ENCODE data around the gene PDGFC.

PDGFC gene, protein sequence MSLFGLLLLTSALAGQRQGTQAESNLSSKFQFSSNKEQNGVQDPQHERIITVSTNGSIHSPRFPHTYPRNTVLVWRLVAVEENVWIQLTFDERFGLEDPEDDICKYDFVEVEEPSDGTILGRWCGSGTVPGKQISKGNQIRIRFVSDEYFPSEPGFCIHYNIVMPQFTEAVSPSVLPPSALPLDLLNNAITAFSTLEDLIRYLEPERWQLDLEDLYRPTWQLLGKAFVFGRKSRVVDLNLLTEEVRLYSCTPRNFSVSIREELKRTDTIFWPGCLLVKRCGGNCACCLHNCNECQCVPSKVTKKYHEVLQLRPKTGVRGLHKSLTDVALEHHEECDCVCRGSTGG

DNA sequence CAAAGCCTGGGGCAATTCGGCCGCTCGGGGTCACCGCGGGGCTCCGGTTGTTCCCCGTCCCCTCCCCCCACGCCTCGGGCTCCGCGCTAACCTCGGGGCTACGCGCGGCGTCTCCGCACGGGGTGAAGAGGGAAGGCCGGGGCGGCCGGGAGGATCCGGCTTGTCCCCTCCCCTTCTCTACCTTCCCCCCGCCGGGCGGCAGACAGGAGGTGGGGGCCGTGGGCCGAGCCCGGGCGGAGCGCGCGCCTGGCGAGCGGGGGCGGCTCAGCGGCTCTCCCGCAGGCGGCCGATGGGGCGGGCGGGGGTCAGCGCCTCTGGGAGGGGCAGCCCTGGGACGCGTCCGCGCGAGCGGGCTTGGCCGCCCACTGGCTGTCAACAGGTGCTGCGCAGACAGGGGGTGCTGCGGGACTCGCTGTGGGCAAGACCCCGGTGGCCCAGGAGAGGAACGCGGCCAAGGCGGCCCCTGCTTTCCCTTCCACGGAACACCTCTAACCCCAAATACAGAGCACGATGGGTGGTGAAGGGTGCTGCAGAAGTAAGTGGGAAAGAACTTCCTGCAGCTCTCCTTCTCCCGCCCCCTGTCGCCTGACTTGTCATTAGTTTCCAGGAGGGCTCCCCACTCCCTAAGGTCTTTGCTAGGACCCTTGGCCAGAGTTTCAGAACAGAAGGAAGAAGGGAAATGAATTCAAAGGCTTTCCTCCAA lies at the start of gene PDGFC:
Gene PDGFC (minus strand): TSS at position 124 of the 703 bp plus-strand sequence. CDS start 896 bp downstream, outside the sequence.
- DNase-seq (ENCODE audit: insufficient read length, low spot score): no peak
- FAIRE-seq: no peak

GRCh38 chr4:157020882-157021281 lies 49.3 kb upstream of the PDGFC start:
- FAIRE-seq (no peak), DNase-seq (ENCODE audit: insufficient read length, low spot score) (no peak)

- no peak for FAIRE-seq
Observed at GRCh38 chr4:157018920-157019490, 47.4 kb upstream of the PDGFC start.

GRCh38 chr4:157014621-157015591 lies 43.3 kb upstream of the PDGFC start:
- DNase-seq (ENCODE audit: insufficient read length, low spot score) (no peak), FAIRE-seq (no peak)

More at GRCh38 chr4:157018920-157019490, 47.4 kb upstream of the PDGFC start:
- no peak for DNase-seq (ENCODE audit: insufficient read length, low spot score)

DNA sequence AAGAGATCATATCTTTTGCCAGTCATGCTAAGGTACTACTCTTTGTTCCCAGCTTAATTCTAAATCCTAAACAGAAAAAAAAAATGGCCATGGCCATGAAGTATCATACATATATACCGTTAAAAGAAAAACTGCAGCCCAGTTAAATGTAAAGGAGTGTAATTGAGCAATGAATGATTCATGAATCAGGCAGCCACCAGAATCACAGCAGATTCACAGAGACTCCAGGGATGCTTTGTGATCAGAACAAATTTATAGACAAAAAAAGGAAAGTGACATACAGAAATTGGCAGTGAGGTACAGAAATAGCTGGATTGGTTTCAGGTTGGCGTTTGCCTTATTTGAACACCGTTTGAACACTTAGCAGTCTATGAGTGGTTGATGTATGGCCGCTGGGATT lies 42.1 kb upstream of the PDGFC start:
- FAIRE-seq: no peak

GRCh38 chr4:157012781-157013180 lies 41.2 kb upstream of the PDGFC start:
- no peak for DNase-seq (ENCODE audit: insufficient read length, low spot score)
- no peak for FAIRE-seq

More for the DNA sequence above, 42.1 kb upstream of the PDGFC start:
- no peak for DNase-seq (ENCODE audit: insufficient read length, low spot score)

GRCh38 chr4:157012296-157012695 lies 40.7 kb upstream of the PDGFC start:
- FAIRE-seq (no peak), DNase-seq (ENCODE audit: insufficient read length, low spot score) (no peak)

GRCh38 chr4:157010630-157011029 lies 39.0 kb upstream of the PDGFC start:
- DNase-seq (ENCODE audit: insufficient read length, low spot score) (no peak), FAIRE-seq (no peak)

GRCh38 chr4:157005831-157006230 lies 34.2 kb upstream of the PDGFC start:
- DNase-seq (ENCODE audit: insufficient read length, low spot score) (no peak), FAIRE-seq (no peak)

DNA sequence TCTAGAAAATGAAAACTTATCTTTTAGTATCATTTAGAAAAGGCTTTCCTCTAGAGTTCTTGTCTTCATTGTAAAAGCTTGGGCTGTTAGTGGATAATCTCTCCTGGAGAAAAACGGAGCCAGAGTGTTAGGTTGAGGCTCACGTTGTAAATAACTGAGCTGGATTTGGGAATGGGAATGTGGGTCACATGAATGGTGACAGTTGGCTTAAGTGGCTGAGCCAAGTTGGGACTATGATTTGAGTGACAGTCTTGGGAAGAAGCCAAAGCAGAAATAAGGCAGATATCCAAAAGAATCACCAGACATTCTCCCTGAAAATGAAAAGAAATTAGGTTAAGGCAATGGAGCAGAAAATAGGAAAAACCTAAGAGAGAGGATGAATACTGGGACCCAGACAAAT lies 33.6 kb upstream of the PDGFC start:
- FAIRE-seq (no peak), DNase-seq (ENCODE audit: insufficient read length, low spot score) (no peak)

GRCh38 chr4:157004279-157005161 lies 32.9 kb upstream of the PDGFC start:
- FAIRE-seq (no peak), DNase-seq (ENCODE audit: insufficient read length, low spot score) (no peak)

DNA sequence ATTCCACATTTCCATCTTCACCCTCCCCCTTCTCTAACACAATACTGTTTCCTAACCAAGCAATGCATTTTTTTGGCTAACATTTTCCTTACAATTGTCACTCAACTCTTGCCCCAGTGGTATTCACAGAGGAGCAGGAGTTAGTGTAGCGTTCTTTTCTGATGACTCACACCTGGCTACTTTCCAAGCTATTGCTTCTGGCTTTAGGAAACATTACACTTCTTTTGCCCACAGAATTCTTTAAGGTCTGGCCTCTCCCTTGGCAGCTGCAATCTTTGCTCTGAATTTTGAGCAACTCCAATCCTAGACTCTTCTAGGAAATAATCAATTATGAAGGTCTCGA lies 27.5 kb upstream of the PDGFC start:
- FAIRE-seq: no peak

GRCh38 chr4:156998500-156999174 lies 27.0 kb upstream of the PDGFC start:
- DNase-seq (ENCODE audit: insufficient read length, low spot score) (no peak), FAIRE-seq (no peak)

More for the DNA sequence above, 27.5 kb upstream of the PDGFC start:
- no peak for DNase-seq (ENCODE audit: insufficient read length, low spot score)

GRCh38 chr4:156992943-156993342 lies 21.3 kb upstream of the PDGFC start:
- FAIRE-seq (no peak), DNase-seq (ENCODE audit: insufficient read length, low spot score) (no peak)

- FAIRE-seq: no peak
Observed at GRCh38 chr4:156991161-156991560, 19.6 kb upstream of the PDGFC start.

DNA sequence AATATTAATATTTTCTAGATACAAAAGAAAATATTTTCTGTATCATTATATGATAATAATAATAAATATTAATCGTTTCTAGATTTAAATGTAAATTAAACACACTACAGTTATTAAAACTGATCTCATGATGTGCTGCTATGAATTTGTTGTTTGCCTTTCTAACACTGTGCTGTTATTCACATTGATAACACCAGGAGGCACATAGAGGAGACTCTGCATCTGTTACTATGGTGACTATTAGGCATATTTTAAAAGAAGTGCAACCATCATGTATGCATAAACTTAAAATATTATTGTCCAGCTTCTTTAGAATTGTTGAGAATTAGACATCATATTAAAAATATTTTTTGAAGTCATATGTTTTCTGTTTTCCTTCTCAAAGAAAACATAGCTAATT lies 11.8 kb upstream of the PDGFC start:
- no peak for FAIRE-seq
- no peak for DNase-seq (ENCODE audit: insufficient read length, low spot score)

More at GRCh38 chr4:156991161-156991560, 19.6 kb upstream of the PDGFC start:
- no peak for DNase-seq (ENCODE audit: insufficient read length, low spot score)

DNA sequence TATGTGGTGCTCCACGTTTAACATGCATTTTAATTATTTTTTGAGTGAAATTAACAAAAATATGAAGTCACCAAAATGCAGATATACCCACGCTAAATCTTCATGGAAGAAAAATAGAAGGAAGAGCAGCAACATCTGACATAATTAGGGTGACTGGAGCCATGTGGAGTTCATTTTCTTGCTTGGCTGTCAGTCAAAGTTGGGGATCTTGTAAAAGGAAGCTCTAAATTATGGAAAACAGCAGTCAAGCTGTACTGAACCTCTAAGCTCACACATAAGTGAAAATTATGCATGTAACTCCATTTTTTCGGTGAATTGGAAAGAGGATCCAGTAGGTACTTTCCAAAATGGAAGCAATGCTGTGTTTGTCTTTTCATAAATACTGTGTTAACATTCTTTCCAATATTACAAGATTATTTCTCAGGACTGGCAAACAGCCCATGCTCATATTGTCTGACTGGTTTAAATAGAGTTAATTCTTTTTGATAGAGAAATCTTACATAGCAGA lies 9.7 kb upstream of the PDGFC start:
- DNase-seq (ENCODE audit: insufficient read length, low spot score): no peak

DNA sequence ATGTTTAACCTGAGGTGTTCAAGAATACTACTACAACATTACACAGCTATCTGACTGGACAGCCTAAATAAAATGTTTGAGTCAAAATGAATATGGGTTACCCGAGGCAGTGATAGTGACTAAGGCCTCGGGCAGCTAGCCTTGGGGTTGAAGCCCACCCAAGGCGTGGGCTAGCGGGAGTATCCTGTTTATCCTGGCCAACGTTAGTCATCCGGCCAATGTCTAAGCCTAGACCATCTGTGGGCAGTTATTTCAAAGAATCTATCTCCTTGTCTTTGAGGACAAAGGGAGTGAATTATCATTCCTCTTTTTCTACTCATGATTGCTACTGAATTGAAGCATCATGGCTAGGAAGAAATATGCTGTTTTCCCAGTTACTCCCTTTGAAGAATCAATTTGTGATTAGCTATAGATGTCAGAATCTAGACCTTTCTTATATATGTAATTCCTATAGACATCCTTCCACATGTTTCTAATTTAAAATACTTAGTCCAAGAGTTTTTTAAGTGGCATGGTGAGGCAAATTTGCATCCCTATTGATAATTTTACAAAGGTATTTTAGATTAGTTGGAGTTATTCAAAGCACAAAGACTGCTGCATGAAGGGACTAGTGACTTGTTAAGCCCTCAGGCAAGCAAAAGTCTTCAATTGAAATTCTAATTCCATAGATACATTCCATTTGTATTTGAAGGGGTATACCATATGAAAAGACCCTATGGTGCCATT lies 6.0 kb upstream of the PDGFC start:
- DNase-seq (ENCODE audit: insufficient read length, low spot score) (no peak), FAIRE-seq (no peak)

More for the DNA sequence above, 9.7 kb upstream of the PDGFC start:
- FAIRE-seq: no peak
